K562 (cell line): ENCODE data around the gene SFI1. TPM values are rescaled to one million over a fixed set of nuclear protein-coding genes. Genes with fewer than 3 reads are reported as not detected.
A peak's percentile ranks its signal among the peaks of the same experiment; 100 is the strongest.

Experiments used
- ATAC-seq: fragments of 200-7000 bp; cut with Tn5 transposase; 3 replicates; pipeline ENCODE4 v1.9.1; 2020; ENCODE audit warnings: moderate library complexity
- BruUV-seq: library from RNA; stranded (reverse); fragments of 400-500 nt; replicated peaks from 2 replicates; lab custom pipeline; 2021; lab: Mats Ljungman, UMichigan
- CTCF ChIA-PET: fragments of 300-600 bp; formaldehyde crosslinking; extraction: SDS; loops from one replicate; lab custom pipeline; 2021; ENCODE audit warnings: low intra/inter-chr PET ratio; lab: Yijun Ruan, JAX
- POLR2A ChIA-PET: fragments of 300-600, 350-650 bp; sonication (Branson Sonifier 250); formaldehyde crosslinking; extraction: SDS; loops from one replicate; lab custom pipeline; 2021; ENCODE audit warnings: antibody characterized with exemption, inconsistent platforms; lab: Yijun Ruan, JAX
- DNase-seq, 4 experiments: peaks; one replicate each; pipeline versions ENCODE4 v3.0.0 to v3.0.0-alpha.2; 2011 to 2018; ENCODE audit warnings: low spot score in 3 of 4, mixed read lengths in 3 of 4; ENCODE audit errors: extremely low read depth in 1 of 4
- FAIRE-seq: peaks from 2 replicates; lab custom pipeline; 2011; peaks lifted over from hg19 to GRCh38; lab: Jason Lieb, UNC
- H2AFZ ChIP-seq: 2 replicates; pipeline ENCODE4 v1.6.0; 2011; ENCODE audit warnings: low read depth, low read length, control low read depth, inconsistent platforms
- H3K27ac ChIP-seq: fragments of 200-600 bp; 3 replicates; pipeline ENCODE4 v1.8.0; 2011; ENCODE audit warnings: low read depth, mild to moderate bottlenecking, control low read depth, inconsistent platforms, low read length, moderate library complexity, mixed read lengths; ENCODE audit errors: extremely low read depth
- H3K27me3 ChIP-seq, 2 experiments: fragments of 300-600 bp in 1 of 2; 2 replicates in 1 of 2; 3 replicates in 1 of 2; pipeline versions ENCODE4 v1.6.0 to v1.8.0; 2011; ENCODE audit warnings: inconsistent platforms in 2 of 2, low read length in 2 of 2, mild to moderate bottlenecking in 1 of 2, mixed read lengths in 1 of 2, moderate library complexity in 1 of 2; ENCODE audit not compliant: control insufficient read depth in 2 of 2, insufficient read depth in 2 of 2
- H3K36me3 ChIP-seq: fragments of 300-600 bp; 3 replicates; pipeline ENCODE4 v1.8.0; 2011; ENCODE audit warnings: mild to moderate bottlenecking, low read length, inconsistent platforms; ENCODE audit not compliant: control insufficient read depth, insufficient read depth
- H3K4me1 ChIP-seq, 2 experiments: fragments of 200-600 bp in 1 of 2; replicated peaks in 1 of 2; 2 replicates in 1 of 2; 3 replicates in 1 of 2; pipeline versions ENCODE4 v1.5.1 to v1.8.0; 2011; ENCODE audit warnings: inconsistent platforms in 2 of 2, low read length in 2 of 2, mild to moderate bottlenecking in 1 of 2, mixed read lengths in 1 of 2, moderate library complexity in 1 of 2; ENCODE audit not compliant: control insufficient read depth in 2 of 2, insufficient read depth in 2 of 2
- H3K4me2 ChIP-seq: 2 replicates; pipeline ENCODE4 v1.6.1; 2011; ENCODE audit warnings: low read length, control low read depth, inconsistent platforms, mixed read lengths; ENCODE audit not compliant: insufficient read depth
- H3K4me3 ChIP-seq: fragments of 200-600 bp; sonication (generic), shearing (Covaris generic); 2 replicates; pipeline ENCODE4 v1.5.1; 2016; ENCODE audit warnings: control low read depth, inconsistent platforms
- H3K79me2 ChIP-seq: fragments of 200-600 bp; 3 replicates; pipeline ENCODE4 v1.8.0; 2011; ENCODE audit warnings: low read length, inconsistent platforms; ENCODE audit not compliant: control insufficient read depth, insufficient read depth
- H3K9ac ChIP-seq, 2 experiments: 2 replicates each; pipeline versions ENCODE4 v1.6.0 to v1.6.1; 2011; ENCODE audit warnings: low read depth in 2 of 2, low read length in 2 of 2, control low read depth in 1 of 2, inconsistent platforms in 1 of 2, mild to moderate bottlenecking in 1 of 2, mixed read lengths in 1 of 2; ENCODE audit not compliant: insufficient read depth in 1 of 2
- H3K9me1 ChIP-seq: one replicate; pipeline ENCODE4 v1.6.0; 2011; ENCODE audit warnings: inconsistent platforms, mild to moderate bottlenecking, low read length, moderate library complexity; ENCODE audit not compliant: control insufficient read depth, insufficient read depth
- H3K9me3 ChIP-seq: replicated peaks from 2 replicates; pipeline ENCODE4 v1.5.1; 2011; ENCODE audit warnings: low read depth, low read length, inconsistent platforms; ENCODE audit not compliant: control insufficient read depth, insufficient read depth
- H4K20me1 ChIP-seq: replicated peaks from 2 replicates; pipeline ENCODE4 v1.6.1; 2011; ENCODE audit warnings: low read length, inconsistent platforms, mixed read lengths; ENCODE audit not compliant: control insufficient read depth, insufficient read depth
- ATF3 ChIP-seq, 2 experiments: fragments of 450-650 bp in 1 of 2; sonication (generic) in 1 of 2; formaldehyde crosslinking in 1 of 2; IDR thresholded peaks in 1 of 2; conservative IDR thresholded peaks in 1 of 2; 2 replicates each; pipeline versions ENCODE4 v1.6.1 to v1.8.1; 2016 to 2023; ENCODE audit warnings: mild to moderate bottlenecking in 2 of 2, moderate library complexity in 2 of 2, inconsistent platforms in 1 of 2, missing genetic modification reagents in 1 of 2
- ATF6 ChIP-seq: sonication (generic); formaldehyde crosslinking; IDR thresholded peaks from 2 replicates; pipeline ENCODE4 v1.4.0; 2020; ENCODE audit warnings: mild to moderate bottlenecking, missing genetic modification reagents
- FOXP4 ChIP-seq: sonication (generic); formaldehyde crosslinking; IDR thresholded peaks from 2 replicates; pipeline ENCODE4 v1.8.0; 2022; ENCODE audit warnings: mild to moderate bottlenecking, missing genetic modification reagents, borderline replicate concordance
- POLR2B ChIP-seq: fragments of 450-650 bp; IDR thresholded peaks from 2 replicates; pipeline ENCODE4 v1.6.1; 2018; ENCODE audit warnings: low read depth; ENCODE audit not compliant: partially characterized antibody
- USF2 ChIP-seq: sonication (generic); formaldehyde crosslinking; IDR thresholded peaks from 2 replicates; pipeline ENCODE4 v1.5.0; 2020; ENCODE audit warnings: missing genetic modification reagents
- WGBS: fragments of 100-300 bp; shearing (Covaris generic); methylation state at CpG from one replicate; pipeline ENCODE4 v1.1.6; 2016; ENCODE audit warnings: low coverage, mixed read lengths; ENCODE audit not compliant: insufficient coverage; ENCODE audit errors: missing lambda C conversion rate; 5-methylcytosine and 5-hydroxymethylcytosine counted together
- in situ Hi-C: fragments of 300-500 bp; cut with MboI; formaldehyde crosslinking; loops from 4 replicates; pipeline ENCODE4 v1.15.0; 2018; ENCODE audit warnings: inconsistent platforms, mixed read lengths
- intact Hi-C: fragments of 100-400 bp; cut with micrococcal nuclease; formaldehyde crosslinking; loops from 2 replicates; pipeline ENCODE4 v1.14.2; 2022
- polyA plus RNA-seq, 8 experiments: library from polyadenylated mRNA; depleted of rRNA in 4 of 8; stranded (reverse) in 5 of 8; unstranded in 3 of 8; fragments of >200 nt; fragmentation: Nextera tagmentation in 2 of 8; fragmentation: Illumina TruSeq in 1 of 8; extraction: Ambion mirVana in 2 of 8; extraction: Trizol in 1 of 8; gene quantifications; 2 replicates each; pipeline versions ENCODE4 v1.2.1 to v1.2.3, GENCODE V29; 2011 to 2014; ENCODE audit warnings: inconsistent platforms in 1 of 8, missing spikeins in 1 of 8
- total RNA-seq, 7 experiments: library from RNA; depleted of rRNA in 6 of 7; stranded (reverse); fragments of >200 nt in 6 of 7; fragmentation: Illumina TruSeq in 2 of 7; extraction: Trizol in 2 of 7; gene quantifications; 2 replicates each; pipeline versions ENCODE4 v1.2.1 to v1.2.3, GENCODE V29; 2011 to 2021; ENCODE audit warnings: low replicate concordance in 1 of 7
- TF ChIP-seq, protein P1 (sequence below): fragments of 450-650 bp; formaldehyde crosslinking; IDR thresholded peaks from 2 replicates; pipeline ENCODE4 v1.4.0; 2020; ENCODE audit warnings: mild to moderate bottlenecking, mixed read lengths

The SFI1 gene
- total and polyA plus RNA-seq, 9 of the 15 experiments (the other 6 are each of a cell fraction or from before 2014, with no cell fraction given) = 3.0 to 25.6 (median 14.1) TPM

DNA sequence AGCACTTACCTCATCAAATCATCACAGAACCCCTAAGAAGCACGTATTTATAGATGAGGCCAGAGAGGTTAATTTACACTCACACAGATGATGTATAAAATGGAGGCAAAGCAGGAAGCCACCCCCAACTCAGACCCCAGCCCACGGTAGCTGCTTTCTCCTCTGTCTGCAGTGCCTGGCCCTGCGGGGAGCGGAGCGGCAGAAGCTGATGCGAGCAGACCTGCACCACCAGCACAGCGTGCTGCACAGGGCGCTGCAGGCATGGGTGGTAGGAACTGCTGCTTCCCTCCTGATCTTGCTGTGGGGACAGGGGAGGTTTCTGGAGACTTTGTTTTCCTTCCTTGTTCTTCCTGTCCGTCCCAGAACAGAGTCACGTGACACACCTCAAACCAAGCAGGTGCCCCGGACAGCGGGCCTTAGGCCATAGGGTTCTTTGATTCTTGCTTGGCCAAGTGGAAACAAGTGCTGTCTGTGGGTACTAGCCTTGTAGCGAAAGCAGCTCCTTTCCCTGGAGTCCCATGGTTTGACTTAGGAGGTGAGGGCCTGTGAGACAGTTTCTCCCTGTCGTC is 107.9 kb downstream of the SFI1 start:
- peaks cover 20% of the 10 kb centered on the region; the same call in 2 of the 3 replicates for H3K36me3 ChIP-seq
- H2AFZ ChIP-seq = no peak overlapping the region
- ChIA-PET CTCF (no interaction called here), POLR2A (interaction anchor here (0.7 to 3.4 kb wide), 7 partner anchors 9 to 50 kb away, joined by 3 to 14 read pairs (median 3); no protein-coding TSS in a partner anchor)
- intact Hi-C loops (no loop called here), in situ Hi-C loops (no loop called here)
- H3K27me3 ChIP-seq = no peaks in the 10 kb centered on the region
- no peaks in the 10 kb centered on the region for H3K9me3 ChIP-seq
- H3K4me3 ChIP-seq = no peak overlapping the region
- WGBS = 90% methylated on average over 10 of the region's 14 CpGs
- H3K9ac ChIP-seq = peak overlapping the region; percentile 51 to 78
- no peak overlapping the region for H3K4me2 ChIP-seq
- no peaks in the 10 kb centered on the region for H3K79me2 ChIP-seq
- no peak for DNase-seq
- ATAC-seq = no peak
- peaks cover 21 to 35% of the 10 kb centered on the region in 2 experiments; a peak in 4 of 5 replicates for H3K4me1 ChIP-seq
- TF ChIP-seq ATF6 (CRISPR knock-in tag) (no peak), ATF3 (IDR thresholded peaks at IDR 0.05) (no peak), ATF3 (CRISPR knock-in tag; conservative IDR thresholded peaks at IDR 0.05) (no peak), USF2 (CRISPR knock-in tag) (0 out of 2 replicates have a peak, but pooled peaks have one; percentile 7), POLR2B (no peak), FOXP4 (CRISPR knock-in tag) (no peak)
- TF ChIP-seq, protein P1, sequence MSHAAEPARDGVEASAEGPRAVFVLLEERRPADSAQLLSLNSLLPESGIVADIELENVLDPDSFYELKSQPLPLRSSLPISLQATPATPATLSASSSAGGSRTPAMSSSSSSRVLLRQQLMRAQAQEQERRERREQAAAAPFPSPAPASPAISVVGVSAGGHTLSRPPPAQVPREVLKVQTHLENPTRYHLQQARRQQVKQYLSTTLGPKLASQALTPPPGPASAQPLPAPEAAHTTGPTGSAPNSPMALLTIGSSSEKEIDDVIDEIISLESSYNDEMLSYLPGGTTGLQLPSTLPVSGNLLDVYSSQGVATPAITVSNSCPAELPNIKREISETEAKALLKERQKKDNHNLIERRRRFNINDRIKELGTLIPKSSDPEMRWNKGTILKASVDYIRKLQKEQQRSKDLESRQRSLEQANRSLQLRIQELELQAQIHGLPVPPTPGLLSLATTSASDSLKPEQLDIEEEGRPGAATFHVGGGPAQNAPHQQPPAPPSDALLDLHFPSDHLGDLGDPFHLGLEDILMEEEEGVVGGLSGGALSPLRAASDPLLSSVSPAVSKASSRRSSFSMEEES = peak; percentile 67
- H4K20me1 ChIP-seq = no peaks in the 10 kb centered on the region
- no peak for FAIRE-seq
- H3K27ac ChIP-seq = no peak overlapping the region; the same call in 2 of the 3 replicates
- peaks cover 8% of the 10 kb centered on the region for H3K9me1 ChIP-seq
- no TSS peak for BruUV-seq
